ENCODE results near the gene CUEDC1. TPM values are rescaled to one million over a fixed set of nuclear protein-coding genes. Genes with fewer than 3 reads are reported as not detected.
A peak's percentile ranks its signal among the peaks of the same experiment; 100 is the strongest.

Gene CUEDC1
- total RNA-seq, 4 donors from 2014 or later: 31.2 to 43.9 (median 34.3) TPM

DNA sequence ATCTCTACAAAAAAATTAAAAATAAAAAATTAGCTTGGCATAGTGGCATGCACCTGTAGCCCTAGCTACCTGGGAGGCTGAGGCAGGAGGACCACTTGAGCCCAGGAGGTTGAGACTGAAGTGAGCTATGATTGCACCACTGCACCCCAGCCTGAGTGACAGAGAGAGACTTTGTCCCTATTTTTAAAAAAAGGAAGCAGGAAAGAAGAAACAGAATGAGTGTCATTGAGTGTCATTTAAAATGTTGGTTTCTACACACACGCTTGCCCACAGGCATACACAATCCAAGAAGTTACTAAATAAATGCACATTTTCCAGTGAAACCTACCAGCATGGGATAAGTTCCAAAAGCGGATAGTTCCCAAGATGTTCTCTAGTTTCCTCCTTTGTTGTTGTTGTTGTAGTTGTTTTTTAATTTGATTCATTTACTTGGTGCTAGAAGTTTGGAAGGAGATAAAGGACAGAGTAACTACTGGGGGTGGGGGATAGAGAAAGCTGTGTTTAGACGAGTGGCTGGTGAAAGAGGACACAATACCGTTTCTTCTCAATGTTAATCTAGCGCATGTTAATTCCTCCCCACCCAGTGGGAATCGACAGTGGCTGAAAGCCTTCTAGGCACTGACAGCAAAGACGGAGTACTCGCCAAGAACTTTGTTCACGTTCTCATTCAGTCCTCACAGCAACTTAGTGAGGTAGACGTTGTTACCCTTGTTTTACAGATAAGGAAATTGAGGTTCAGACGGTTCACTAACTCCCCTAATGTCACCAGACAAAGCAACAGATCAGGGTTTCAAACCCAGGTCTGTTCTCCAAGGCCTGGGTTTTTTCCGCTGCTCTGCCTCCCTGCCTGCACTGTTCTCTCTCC is 122.7 kb downstream of the CUEDC1 start:
- DNase-seq: no peak
- H3K9me3 ChIP-seq: no peaks in the 10 kb centered on the region
- peak overlapping the region; percentile 28 to 57 (median 55) for H3K4me3 ChIP-seq
- ATAC-seq: peak; percentile 2
- no peaks in the 10 kb centered on the region for H3K27me3 ChIP-seq
- no peaks in the 10 kb centered on the region for H3K36me3 ChIP-seq
- in situ Hi-C loops (cut with MboI; ENCODE audit: low sequenced_read_pairs in 4 of 4): loop anchor here in 2 of 4 donors (25.0 kb wide), 2 partner anchors 255 to 595 kb away; partner anchors contain the start of gene DYNLL2 (in 1 of the 2)
- H3K4me1 ChIP-seq: peaks cover 30 to 43% of the 10 kb centered on the region in 2 donors
- intact Hi-C loops (cut with DNase I; ENCODE audit: low total_unique reads): loop anchor here (2.0 to 5.0 kb wide), 4 partner anchors 50 to 725 kb away; no protein-coding TSS in a partner anchor
- TF ChIP-seq POLR2A (IDR thresholded peaks at IDR 0.05) (no peak), CTCF (IDR thresholded peaks at IDR 0.05 in 4 of 5, conservative IDR thresholded peaks at IDR 0.05 in 1 of 5) (no peak)
- peak overlapping the region; percentile 71 to 92 (median 88) for H3K27ac ChIP-seq

DNA sequence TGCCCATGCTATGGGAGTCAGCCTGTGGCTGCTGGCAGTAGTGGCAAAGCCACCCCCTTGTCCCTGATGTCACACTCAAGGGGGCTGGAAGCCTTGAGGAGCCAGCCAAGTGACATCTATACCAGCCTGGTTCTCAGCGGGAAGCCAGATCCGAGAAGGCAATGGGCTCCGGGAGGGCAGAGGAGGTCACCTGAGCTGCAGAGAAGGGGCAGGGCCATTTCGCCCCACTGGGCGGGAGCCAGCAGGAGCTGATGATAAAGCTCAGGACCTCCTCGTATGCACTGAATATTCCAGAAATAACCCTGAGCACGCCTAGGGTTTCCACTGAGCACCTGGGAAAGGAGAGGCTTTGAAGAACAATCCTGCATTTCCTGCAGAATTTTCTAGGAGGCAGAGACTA is 124.3 kb downstream of the CUEDC1 start:
- H3K27me3 ChIP-seq: no peaks in the 10 kb centered on the region
- in situ Hi-C loops (cut with MboI; ENCODE audit: low sequenced_read_pairs in 4 of 4) (loop anchor here in 2 of 4 donors (25.0 kb wide), 2 partner anchors 256 to 594 kb away; partner anchors contain the start of gene DYNLL2 (in 1 of the 2)), intact Hi-C loops (cut with DNase I; ENCODE audit: low total_unique reads) (loop anchor here (5.0 kb wide), 3 partner anchors 169 to 724 kb away; no protein-coding TSS in a partner anchor)
- TF ChIP-seq POLR2A (IDR thresholded peaks at IDR 0.05) (no peak), CTCF (IDR thresholded peaks at IDR 0.05 in 4 of 5, conservative IDR thresholded peaks at IDR 0.05 in 1 of 5) (no peak)
- H3K27ac ChIP-seq: no peak overlapping the region
- H3K9me3 ChIP-seq: no peaks in the 10 kb centered on the region
- ATAC-seq: no peak
- no peaks in the 10 kb centered on the region for H3K36me3 ChIP-seq
- DNase-seq: no peak
- H3K4me1 ChIP-seq: peaks cover 24 to 35% of the 10 kb centered on the region in 2 donors
- H3K4me3 ChIP-seq: no peak overlapping the region

- ATAC-seq (no peak), DNase-seq (no peak)
- H3K27ac ChIP-seq: no peak overlapping the region
- intact Hi-C loops (cut with DNase I; ENCODE audit: low total_unique reads): no loop called here
- no peaks in the 10 kb centered on the region for H3K4me1 ChIP-seq
- in situ Hi-C loops (cut with MboI; ENCODE audit: low sequenced_read_pairs in 4 of 4): loop anchor here in 1 of 4 donors (10.0 kb wide), 1 partner anchor 589 kb away; no protein-coding TSS in a partner anchor
- no peaks in the 10 kb centered on the region for H3K36me3 ChIP-seq
- TF ChIP-seq CTCF (IDR thresholded peaks at IDR 0.05 in 4 of 5, conservative IDR thresholded peaks at IDR 0.05 in 1 of 5) (no peak), POLR2A (IDR thresholded peaks at IDR 0.05) (no peak)
- H3K9me3 ChIP-seq: no peaks in the 10 kb centered on the region
- H3K4me3 ChIP-seq: no peak overlapping the region
- H3K27me3 ChIP-seq: no peaks in the 10 kb centered on the region
Observed at GRCh38 chr17:57823469-57824401, 131.5 kb downstream of the CUEDC1 start.

DNA sequence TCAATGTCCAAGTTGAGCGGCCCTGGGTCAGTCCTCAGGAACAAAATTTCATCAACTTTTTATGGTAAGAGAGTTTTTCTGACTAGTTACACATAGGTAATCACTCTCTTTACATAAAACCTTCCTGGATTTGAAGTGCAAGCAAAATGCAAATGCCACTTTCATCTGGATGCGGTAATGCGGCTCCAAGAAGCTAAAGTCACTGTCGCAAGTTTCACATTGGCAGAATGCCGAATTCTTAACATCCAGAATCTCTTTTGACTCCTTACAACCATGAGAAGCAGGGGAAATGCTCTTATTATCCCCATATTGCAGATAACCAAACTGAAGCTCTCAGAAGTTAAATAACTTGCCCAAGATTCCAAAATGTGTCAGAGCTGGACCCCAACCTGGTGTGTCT is 135.3 kb downstream of the CUEDC1 start:
- in situ Hi-C loops (cut with MboI; ENCODE audit: low sequenced_read_pairs in 4 of 4): loop anchor here in 1 of 4 donors (10.0 kb wide), 1 partner anchor 585 kb away; no protein-coding TSS in a partner anchor
- intact Hi-C loops (cut with DNase I; ENCODE audit: low total_unique reads): no loop called here

More for the DNA sequence above, 135.3 kb downstream of the CUEDC1 start:
- DNase-seq (no peak), ATAC-seq (no peak)
- no peaks in the 10 kb centered on the region for H3K36me3 ChIP-seq
- no peaks in the 10 kb centered on the region for H3K9me3 ChIP-seq
- no peak overlapping the region for H3K4me3 ChIP-seq
- no peak for TF ChIP-seq POLR2A (IDR thresholded peaks at IDR 0.05)
- H3K27ac ChIP-seq: no peak overlapping the region
- H3K27me3 ChIP-seq: no peaks in the 10 kb centered on the region
- H3K4me1 ChIP-seq: no peaks in the 10 kb centered on the region
